HG02970 (cell line): ENCODE data around the gene ABLIM2.

ENCODE experiments used
- ATAC-seq: cut with Tn5 transposase; IDR thresholded peaks from one replicate; pipeline ENCODE4 v1.9.1; 2021; ENCODE audit warnings: mild to moderate bottlenecking, moderate library complexity, moderate number of reproducible peaks; ENCODE audit not compliant: unreplicated experiment, low FRiP score

Gene ABLIM2

DNA sequence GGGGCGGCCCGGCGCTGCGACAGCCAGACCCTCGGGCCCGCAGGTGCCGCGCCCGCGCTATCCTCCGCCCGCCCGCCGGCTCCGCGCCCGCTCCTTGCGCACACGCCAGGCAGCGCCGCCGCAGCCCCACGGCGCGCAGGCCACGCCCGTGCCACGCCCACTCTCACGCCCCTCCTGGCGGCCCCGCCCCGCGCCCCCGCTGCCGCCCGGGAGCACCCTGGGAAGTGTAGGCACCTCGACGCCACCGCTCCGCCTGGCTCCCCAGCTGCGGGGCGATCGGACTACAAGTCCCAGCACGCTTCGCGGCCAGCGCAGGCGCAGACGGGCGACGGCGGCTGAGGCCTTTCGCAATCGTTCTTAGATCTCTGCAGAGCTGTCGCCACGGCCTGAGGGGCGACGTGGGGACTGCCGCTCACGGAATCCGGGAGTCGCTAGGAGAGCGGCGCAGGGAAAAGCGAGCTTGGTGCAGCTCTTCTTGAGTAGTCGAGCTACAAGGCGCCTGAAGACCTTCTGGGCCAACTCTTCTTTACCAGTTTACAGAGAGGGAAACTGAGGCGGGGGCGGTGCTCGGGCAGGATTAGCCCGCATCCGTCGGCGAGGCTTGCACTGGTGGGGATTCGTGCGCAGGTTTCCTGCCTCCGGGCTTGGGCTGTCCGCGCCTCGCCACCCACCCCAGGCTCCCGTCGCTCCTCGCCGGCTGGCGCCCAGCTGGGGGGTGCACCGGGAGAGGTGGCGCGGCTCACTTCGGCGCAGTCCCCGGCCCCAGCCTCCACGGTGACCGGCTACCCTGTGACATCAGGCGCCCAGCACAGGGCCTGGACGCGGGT, at the start of gene ABLIM2:
Gene ABLIM2 (minus strand): TSS at position 104 of the 827 bp plus-strand sequence. CDS start 124 bp downstream, outside the sequence.
- ATAC-seq = peak; percentile 98

DNA sequence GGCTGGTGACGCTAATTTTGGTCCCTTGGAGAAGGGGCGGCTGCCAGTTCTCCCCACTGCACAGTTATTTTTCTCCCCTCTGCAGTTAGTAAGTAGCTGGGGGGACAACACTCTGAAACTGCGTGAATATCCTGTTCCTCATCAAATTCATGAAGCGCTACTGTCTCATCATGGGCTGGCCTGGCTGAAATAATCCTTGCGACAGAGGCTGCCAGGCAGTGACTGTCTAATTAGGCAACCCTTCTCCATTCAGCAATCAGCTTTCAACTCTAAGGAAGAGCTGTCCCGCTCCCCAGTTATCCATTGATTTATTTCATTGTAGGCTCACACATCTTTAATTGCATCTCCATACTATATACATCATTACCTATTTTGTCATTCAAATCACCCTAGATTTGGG, 48.7 kb upstream of the ABLIM2 start:
- ATAC-seq = no peak

DNA sequence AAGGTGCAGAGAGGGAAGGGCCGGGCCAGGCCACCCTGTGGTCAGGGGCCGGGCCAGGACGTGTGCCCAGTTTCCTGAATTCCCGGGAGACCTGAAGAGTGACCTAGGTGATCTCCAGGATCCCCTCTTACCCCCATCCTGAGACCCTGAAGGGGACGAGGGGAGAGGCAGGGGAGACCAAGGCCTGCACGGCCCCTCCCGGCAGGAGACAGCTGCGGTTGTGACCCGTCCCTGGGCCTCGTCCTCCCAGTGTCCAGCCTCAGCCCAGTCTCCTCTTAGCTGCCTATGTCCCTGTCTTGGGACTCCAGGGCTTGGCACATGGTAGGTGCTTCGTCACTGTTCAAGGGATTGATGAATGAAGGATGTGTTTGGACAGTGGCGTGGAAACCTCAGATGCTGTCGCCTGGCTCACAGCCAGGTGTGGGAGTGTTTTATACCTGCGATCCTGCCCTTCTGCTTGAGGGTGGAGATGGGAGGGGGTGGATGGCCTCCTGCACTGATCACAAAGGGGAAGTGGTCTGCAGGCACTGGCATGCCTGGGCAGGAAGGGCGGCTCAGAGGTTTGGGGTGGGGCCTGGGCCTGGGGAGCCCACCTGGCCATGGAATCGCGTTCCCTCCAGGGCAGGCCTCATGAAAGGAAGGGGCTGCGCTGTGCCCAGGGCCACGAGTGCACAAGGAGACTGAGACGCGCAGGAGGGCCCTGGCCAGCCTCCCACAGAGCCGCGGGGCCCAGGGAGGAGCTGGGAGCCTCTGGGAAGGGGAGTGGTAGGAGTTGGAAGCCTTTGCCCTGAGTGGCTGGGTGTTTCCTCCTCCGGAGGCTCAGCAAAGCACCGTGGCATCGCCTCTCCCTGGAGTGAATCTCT, 47.4 kb upstream of the ABLIM2 start:
- no peak for ATAC-seq

DNA sequence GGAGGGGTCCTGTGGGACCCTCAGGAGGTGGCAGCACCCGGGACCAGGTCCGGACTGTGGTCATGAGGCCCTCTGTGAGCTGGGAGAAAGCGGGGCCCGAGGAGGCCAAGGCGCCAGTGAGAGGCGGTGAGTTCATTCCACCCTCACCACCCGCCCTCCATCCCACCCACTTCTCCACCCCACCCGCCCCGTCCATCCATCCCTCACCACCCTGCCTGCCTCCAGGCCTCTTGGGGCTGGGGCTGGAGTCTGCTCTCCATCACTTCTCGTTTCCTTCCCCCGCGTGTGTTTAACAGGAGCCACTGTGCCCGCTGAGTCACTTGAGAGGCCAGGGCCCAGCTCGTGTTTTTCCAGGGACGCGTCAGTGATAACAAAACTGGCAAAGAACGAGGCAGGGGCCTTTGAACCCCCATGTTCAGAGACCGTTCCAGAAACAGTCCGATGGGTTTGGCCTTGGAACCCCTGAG, 46.7 kb upstream of the ABLIM2 start:
- ATAC-seq = no peak

DNA sequence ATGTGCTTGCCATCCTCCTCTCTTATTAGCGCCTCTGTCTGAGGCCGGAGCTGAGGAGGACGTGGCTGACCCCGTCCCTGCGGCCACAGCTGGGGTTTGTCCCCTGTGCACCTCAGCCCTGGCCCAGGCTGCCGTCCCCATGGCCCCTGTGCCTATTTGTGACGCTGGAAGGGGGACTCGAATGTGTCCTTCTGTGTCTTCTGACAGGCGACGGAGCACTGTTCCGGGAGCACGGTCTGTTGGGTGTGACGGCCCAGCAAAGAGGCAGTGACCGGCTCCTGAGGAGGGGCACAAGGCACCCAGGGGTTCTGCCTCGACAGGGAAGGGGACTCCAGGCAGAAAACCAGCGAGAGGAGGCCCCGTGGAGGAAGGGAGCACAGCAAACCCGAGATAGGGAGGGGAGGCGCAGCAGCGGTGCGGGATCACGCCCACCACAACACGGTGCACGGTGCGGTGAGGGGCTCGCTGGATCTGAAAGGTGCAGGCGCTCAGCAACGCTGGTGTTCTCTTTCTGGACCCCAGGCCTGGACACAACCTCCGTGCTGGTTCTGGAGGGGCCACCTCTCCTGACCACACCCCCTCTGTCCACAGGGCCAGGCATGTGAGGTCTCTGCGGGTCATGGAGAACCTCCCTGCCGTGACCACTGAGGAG, 46.1 kb upstream of the ABLIM2 start:
- ATAC-seq = no peak

DNA sequence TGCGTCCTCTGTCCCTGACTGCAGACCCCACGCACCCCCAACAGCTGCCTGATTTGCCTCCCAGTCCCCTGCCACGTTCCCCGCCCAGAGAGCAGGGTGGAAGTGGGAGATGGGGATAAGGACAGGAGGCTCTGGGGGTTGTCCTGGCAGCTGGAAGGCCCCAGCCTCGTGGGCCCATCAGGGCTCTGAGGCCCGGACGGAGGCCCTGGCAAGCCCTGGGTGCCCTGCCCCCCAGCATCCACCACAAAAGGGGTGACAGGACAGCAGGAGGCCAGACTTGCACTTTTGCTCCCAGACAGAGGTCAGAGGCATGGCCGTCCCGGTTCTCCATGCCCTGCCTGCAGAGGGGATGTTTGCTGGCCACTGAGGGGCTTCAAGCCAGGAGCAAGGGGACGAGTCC, 45.2 kb upstream of the ABLIM2 start:
- ATAC-seq = no peak

DNA sequence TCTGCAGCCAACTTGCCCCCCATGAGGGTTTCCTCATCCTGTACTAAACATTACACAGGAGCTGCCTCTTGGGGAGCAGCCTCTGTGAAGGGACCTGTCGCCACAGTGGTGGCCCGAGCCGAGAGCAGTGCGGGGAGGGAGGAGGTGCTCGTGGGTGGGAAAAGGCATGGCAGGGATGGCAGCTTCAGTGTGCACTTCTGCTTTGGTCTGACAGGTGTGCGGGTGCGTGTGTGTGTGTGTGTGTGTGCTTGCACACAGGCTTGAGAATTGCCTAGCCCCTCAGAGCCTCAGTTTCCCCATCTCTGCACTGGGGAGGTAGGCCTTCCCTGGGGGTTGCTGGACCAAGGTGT, 44.4 kb upstream of the ABLIM2 start:
- no peak for ATAC-seq

DNA sequence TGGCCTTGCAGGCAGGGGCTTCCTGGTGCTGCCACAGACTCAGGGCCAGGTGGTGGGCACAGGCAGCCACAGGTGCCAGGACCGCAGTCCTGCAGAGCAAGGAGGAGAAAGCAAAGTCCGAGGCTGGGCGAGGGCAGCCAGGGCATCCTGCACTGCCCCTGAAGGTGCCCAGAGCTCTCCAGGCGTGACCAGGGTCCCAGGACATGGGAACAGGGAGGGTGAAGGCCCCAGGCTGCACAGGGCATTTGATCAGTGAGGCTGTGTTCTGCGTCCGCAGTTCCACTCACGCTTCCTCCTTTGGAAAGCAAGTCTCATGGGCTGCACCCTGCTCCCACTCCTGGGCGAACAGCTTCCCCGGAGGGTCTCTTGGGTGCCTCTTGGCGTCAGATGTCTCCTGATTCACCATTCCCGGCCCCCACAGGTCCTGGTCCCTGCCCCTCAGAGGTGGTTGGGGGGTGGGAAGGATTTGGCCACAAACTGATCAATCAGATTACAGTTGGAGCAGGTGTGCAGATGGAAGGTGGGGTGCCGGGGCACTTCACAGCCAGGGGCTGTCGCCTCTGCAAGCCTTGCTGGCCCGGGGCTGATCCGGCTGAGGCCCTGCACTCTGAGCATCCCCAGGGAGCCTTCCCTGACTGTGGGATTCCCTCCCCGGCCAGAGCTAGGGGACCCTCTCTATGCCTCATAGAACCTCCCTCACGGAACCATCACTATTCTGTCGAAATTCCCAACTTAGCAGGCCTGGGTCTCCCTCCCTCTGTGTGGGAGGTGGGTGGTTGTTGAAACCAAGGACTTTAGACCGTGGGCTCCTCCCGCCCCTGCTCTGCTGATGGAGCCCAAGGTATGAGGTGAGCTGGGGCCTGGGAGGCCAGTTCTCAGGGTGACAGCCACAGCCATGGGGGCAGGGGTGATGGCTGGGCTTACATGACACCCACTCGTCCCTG, 43.8 kb upstream of the ABLIM2 start:
- ATAC-seq = no peak

DNA sequence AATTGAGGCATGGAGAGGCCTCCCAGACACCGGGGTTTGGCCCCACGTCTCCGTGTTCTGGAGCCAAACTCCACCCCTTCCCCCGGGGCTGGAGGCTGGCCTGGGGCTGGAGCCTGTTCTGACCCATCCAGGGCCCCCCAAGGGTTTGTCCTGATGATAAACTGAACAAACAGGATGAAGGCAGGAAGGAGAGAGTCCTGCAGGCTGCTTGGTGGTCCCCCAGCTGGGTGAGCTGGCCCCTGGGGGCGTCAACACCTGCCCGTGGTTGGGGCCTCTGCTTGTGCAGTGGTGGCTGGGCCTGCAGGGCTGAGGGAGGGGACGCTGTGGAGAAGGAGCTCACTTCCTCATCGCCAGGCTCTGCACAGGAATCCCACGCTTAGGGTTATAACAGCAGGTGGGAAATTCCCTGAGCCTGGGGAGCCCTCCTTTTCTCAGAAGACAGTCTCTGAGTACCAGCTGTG, 42.7 kb upstream of the ABLIM2 start:
- peak; percentile 27 for ATAC-seq

DNA sequence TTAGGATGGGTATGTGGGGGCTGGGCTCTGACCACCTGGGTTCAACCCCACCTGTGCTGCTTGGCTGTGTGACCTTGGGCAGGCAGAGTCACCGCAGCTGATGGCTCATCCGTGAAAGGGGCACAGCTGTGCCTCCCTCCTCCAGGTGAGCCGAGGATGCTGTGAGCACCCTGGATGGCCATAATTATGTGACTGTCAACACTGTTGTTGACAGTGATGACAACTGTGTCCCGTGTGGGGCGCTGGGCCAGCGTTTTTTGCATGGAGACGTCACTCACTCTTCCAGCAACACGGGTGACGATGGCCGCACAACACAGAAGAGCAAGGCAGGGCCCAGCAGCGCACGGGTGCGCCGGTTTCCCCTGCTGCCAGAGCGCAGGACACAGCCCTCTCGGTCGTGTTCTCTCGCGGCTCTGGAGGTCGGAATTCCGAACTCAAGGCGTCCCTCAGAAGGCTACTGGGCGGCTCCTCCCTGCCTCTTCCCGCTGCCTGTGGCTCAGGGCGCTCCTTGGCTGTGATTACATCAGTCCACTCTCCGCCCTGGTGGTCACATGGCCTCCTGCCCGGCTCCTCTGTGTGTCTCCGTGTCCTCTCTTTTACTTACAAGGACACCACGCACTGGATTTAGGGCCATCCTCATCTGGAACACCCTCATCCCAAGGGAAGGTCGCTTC, 41.8 kb upstream of the ABLIM2 start:
- ATAC-seq = no peak

DNA sequence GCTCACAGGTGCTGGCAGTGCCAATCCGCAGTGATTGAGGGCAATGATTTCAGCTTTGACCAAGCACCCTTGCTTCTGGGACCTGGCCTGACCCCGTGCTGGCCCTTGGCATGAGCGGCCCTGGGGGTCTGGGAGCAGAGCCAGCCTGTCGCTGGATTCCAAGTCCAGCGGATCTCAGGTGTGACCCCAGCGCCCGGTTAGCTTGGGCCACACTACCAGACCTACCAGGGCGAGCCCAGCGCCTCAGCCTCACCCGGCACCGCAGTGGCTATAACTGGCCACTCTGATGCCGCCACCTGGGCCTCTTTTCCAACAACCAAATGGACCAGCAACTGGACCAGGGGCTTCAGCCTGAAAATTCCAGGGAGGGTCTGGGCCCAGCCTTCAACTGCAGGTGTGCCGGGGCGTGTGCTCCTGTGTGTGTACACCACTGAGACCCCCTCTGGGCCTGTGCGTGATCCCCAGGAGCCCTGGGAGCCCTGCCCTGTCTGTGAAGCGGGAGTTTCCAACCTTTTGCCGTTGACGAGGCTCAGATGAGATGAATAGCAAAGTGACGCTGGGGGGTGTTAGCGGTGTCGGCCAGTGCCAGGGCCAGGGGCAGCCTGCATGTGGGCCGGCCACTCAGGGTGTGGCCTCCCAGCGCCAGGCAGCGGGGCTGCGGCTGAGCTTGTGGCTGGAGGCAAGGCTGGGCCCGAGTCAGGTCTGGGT, 41.1 kb upstream of the ABLIM2 start:
- no peak for ATAC-seq

DNA sequence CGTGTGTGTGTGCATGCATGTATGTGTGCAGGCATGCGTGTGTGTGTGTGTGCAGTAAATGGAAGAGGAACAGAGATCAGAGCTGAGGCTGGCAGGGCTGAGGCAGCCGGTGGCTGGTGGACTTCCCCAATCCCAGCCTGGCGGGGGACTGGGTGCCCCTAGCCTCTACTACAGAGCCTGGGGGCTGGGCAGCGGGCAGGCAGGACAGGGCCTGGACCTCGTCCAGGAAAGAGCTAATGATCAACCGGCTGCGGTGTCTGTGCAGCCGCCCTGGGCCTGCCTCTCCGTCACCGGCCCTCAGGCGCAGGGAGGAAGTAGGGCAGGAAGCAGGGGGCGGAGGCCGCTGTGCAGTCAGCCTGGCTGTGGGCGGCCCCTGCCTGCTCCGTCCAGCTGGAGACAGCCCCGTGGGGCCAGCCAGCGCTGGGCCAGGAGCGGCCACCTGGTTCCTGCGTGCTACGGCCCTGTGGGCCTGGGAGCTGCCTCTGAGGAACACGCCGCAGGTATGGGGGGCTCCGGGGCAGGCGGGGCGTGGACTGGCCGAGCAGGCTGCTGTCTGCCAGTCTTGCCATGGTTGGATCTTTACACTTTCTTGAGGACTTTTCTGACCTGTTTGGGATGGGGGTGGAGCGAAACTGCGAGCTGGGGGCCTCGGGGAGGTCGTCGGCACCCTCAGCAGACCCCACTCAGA, 40.4 kb upstream of the ABLIM2 start, which contains the start of gene SH3TC1:
Gene SH3TC1 (plus strand): TSS at position 385 of the 688 bp plus-strand sequence. CDS start 5,905 bp downstream, outside the sequence.
- peak; percentile 62 for ATAC-seq

DNA sequence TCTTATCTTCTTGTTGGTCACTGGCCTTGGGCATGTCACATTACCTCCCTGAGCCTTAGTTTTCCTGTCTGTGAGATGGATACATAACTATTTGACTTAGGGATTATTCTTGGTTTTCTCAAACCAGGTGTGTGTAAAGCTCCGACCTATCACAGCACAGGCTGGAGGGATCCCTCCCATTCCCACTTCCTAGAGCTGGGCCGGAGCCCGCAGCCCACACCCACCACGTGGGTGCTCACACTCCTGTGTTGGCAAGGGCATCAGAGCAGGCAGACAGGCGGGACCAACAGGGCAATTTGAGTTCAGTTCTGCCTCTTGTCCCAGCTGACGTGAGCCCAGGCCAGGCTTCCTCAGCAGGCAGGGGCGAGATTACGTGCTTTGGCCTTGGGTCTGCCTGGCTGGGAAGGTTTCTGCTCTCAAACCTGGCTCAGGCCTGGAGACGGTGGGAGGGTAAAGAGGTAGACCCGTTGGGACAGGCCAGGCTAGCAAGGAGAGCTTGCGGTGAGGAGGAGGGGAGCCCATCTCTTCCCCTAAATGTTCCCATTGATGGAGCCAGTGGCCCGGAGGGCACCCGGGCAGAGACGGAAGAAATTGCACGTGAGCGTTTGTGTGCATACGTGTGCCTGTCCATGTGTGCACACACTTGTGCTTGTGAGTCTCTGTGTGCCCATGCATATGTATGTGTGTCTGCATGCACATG, 39.7 kb upstream of the ABLIM2 start:
- no peak for ATAC-seq

DNA sequence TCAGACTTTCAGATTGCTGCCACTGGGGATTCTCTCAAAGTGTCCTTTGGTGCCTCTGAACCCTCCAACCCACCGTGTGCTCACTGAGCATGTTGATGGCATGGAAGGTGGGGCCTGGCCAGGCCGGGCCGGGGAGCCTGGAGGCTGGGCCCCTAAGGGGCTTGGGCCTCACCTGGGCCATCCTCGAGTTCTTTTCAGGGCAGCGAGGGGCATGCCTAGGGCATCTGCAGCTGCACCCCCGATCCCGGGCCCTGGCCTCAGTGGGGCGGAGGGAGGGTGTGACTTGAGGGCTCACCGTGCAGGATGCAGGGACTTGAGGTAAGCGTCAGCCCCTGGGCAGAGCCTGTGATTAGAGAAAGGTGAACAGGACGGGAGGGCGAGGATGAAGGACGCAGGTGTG, 38.9 kb upstream of the ABLIM2 start:
- ATAC-seq = no peak

DNA sequence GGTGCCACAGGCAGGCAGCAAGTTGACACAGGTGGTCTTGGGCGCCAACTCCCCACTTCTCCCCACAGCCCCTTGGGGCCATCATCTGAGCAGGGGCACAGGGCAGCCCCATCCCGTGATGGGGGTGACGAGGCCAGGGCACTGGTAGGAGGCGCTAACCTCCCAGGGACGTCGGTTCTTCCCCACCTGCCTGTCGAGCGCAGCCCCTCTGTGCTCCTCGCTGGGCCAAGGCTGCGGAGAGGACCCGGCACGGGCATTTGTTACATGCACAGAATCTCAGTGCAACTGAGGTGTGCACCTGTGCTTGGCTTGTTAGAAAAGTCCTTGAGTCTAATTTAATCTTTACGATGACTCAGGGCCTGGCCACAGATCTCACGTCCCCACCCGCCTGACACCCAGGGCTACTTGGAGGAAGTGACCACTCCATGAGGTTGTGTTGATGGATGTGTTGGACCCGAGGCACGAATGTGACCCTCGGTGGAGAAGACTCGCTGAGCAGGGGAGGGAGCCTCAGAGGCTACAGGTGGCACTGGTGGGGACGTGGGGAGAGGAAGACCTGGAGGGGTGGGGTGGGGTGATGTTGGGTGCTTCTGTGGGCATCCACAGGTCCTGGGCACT, 37.3 kb upstream of the ABLIM2 start:
- no peak for ATAC-seq

DNA sequence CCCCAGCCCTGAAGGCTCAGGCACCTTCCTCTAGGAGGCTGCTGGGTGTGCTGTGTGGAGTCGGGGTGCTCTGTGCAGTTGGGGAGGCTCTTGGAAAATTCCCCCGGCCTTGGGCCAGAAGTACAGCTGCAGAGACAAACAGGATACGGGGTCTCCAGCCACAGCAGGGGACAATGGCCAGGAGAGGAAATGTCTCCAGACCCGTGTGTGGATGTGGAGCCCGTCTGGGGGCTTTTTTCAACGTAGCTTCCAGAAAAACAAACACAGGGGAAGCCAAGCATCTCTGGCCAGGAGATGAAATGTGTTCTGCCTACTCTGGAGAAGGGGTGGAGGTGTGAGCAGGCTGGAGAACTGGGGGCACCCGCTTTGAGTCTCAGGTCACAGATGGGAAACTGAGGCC, 36.8 kb upstream of the ABLIM2 start:
- ATAC-seq = no peak
